HL-60 (cell line): ENCODE results near the gene ZSWIM8.
A peak's percentile ranks its signal among the peaks of the same experiment; 100 is the strongest.

Source experiments
- DNase-seq, 2 experiments: peaks; one replicate each; pipeline ENCODE4 v3.0.0-alpha.2; 2010 to 2020; ENCODE audit warnings: low read depth in 1 of 2, low spot score in 1 of 2
- H3K27ac ChIP-seq: fragments of 250-450 bp; sonication (Bioruptor Pico); replicated peaks from 2 replicates; pipeline ENCODE4 v1.5.1; 2020; ENCODE audit warnings: mild to moderate bottlenecking, moderate library complexity
- H3K27me3 ChIP-seq: fragments of 250-450 bp; sonication (Bioruptor Pico); 2 replicates; pipeline ENCODE4 v1.5.1; 2021; ENCODE audit warnings: mild to moderate bottlenecking, moderate library complexity; ENCODE audit not compliant: insufficient read depth, poor library complexity, severe bottlenecking
- H3K4me3 ChIP-seq: replicated peaks from 2 replicates; pipeline ENCODE4 v1.5.1; 2011; ENCODE audit warnings: mild to moderate bottlenecking, control low read depth, low read length; ENCODE audit not compliant: insufficient read depth
- CTCF ChIP-seq: IDR thresholded peaks from one replicate; pipeline ENCODE4 v1.5.1; 2011; ENCODE audit warnings: low read length, control low read depth, inconsistent platforms; ENCODE audit not compliant: insufficient read depth
- GABPA ChIP-seq: IDR thresholded peaks from 2 replicates; pipeline ENCODE4 v1.6.1; 2012; ENCODE audit warnings: low read depth
- POLR2AphosphoS5 ChIP-seq: IDR thresholded peaks from 2 replicates; pipeline ENCODE4 v1.6.1; 2012; ENCODE audit warnings: low read depth
- REST ChIP-seq: IDR thresholded peaks from 2 replicates; pipeline ENCODE4 v1.6.1; 2012; ENCODE audit warnings: low read depth; ENCODE audit not compliant: insufficient replicate concordance
- SPI1 ChIP-seq: IDR thresholded peaks from 2 replicates; pipeline ENCODE4 v1.6.1; 2012; ENCODE audit warnings: low read depth, mild to moderate bottlenecking, borderline replicate concordance

Gene ZSWIM8

GRCh38 chr10:73780301-73780700, 5.1 kb upstream of the ZSWIM8 start:
- H3K27me3 ChIP-seq, result no peaks in the 10 kb centered on the region
- H3K27ac ChIP-seq, result no peak overlapping the region
- H3K4me3 ChIP-seq, result no peak overlapping the region
- TF ChIP-seq GABPA (no peak), POLR2AphosphoS5 (no peak), SPI1 (no peak), REST (no peak), CTCF (no peak)
- DNase-seq, result no peak

- Histone ChIP-seq H3K27ac (peak overlapping the region; percentile 97), H3K27me3 (no peaks in the 10 kb centered on the region), H3K4me3 (peak overlapping the region; percentile 75)
- TF ChIP-seq CTCF, result no peak
- no peak for DNase-seq
These were observed 4.4 kb upstream of the ZSWIM8 start for GRCh38 chr10:73780966-73781365.

DNA sequence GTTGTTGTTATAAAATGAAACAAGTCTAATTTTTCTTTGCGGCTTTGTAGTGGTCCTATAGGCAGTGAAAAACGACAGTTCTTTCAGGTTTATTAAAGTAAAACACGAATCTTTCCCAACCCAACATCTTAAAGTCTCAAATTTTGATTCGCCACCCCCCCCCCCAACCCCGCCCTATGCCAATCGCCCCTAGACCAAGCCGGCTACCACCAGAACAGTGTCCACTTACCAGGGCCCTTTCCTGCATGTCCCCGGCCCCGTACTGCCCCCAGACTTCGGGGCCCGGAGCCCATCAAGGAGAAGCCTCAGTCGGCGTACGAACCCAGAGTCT, 3.9 kb upstream of the ZSWIM8 start:
- no peak for TF ChIP-seq SPI1
- TF ChIP-seq GABPA, result no peak
- no peak for TF ChIP-seq CTCF
- no peak for TF ChIP-seq POLR2AphosphoS5
- TF ChIP-seq REST, result no peak
- peak overlapping the region; percentile 97 for H3K27ac ChIP-seq
- H3K4me3 ChIP-seq, result peak overlapping the region; percentile 75
- H3K27me3 ChIP-seq, result no peaks in the 10 kb centered on the region
- no peak for DNase-seq

DNA sequence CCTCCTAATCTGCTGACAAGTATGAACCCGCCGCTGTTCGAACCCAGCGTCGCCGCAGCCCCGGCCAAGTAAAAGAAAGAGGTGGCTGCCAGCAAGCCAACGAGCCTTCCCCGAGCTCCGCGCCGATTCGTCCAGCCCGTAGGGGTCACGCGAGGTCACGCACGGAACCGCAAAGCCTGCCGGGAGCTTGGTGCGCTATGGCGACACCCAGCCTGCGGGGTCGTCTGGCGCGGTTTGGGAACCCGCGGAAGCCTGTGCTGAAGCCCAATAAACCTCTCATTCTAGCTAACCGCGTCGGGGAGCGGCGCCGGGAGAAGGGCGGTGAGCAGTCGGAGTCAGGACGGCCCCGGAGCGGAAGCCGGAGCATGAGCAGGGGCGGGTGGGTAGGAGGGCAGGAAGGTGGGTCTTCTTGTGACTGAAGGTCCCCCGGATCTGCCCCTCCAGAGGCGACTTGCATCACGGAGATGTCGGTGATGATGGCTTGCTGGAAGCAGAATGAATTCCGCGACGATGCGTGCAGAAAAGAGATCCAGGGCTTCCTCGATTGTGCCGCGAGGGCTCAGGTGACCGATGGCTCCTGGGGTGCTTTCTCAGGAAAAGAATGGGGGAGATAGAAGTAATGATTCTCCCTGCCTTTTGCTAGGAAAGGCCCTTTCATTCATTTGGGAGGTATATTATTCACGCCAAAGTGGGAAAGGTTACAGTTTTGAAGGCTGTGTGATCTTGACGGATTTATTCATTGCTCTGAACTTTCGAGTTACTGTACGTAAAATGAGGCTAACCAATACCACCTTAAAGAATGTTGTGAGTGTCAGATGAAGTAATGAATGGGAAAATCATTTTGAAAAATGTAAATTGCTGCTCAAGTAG, 3.3 kb upstream of the ZSWIM8 start, which contains the start of gene CHCHD1:
TSS of gene CHCHD1 (plus strand) at position 170 of the 870 bp plus-strand sequence. CDS start at position 198, 28 bp downstream.
- no peaks in the 10 kb centered on the region for H3K27me3 ChIP-seq
- H3K27ac ChIP-seq, result peak within 1 kb of the TSS; percentile 97
- DNase-seq, result peak; percentile 87 to 94
- peak within 1 kb of the TSS; percentile 75 for H3K4me3 ChIP-seq
- no peak for TF ChIP-seq CTCF
- TF ChIP-seq POLR2AphosphoS5, result peak; percentile 89
